Breast epithelium (tissue), 3 donors: ENCODE results near the gene CRTC1.

Experiments
- CTCF ChIP-seq, 3 donors: fragments of 450-650 bp; IDR thresholded peaks; one replicate each; pipeline ENCODE4 v1.5.1; 2016 to 2017; ENCODE audit warnings: antibody characterized with exemption in 3 of 3, mild to moderate bottlenecking in 3 of 3, moderate library complexity in 3 of 3
- POLR2AphosphoS5 ChIP-seq, 3 donors: sonication (generic); formaldehyde crosslinking; IDR thresholded peaks; one replicate each; pipeline ENCODE4 v1.6.1; 2017; ENCODE audit warnings: antibody characterized with exemption in 3 of 3

- TF ChIP-seq CTCF (IDR thresholded peaks at IDR 0.05), result no peak
- TF ChIP-seq POLR2AphosphoS5 (IDR thresholded peaks at IDR 0.05), result no peak
Observed at GRCh38 chr19:18750295-18750970, 67.0 kb downstream of the CRTC1 start.
